NB4 (cell line): ENCODE data around the gene MAPK14.

Experiments
- POLR2A ChIP-seq: IDR thresholded peaks from 2 replicates; pipeline ENCODE4 v1.6.1; 2011; ENCODE audit warnings: mild to moderate bottlenecking; ENCODE audit not compliant: insufficient read length; ENCODE audit errors: extremely low read depth
- TF ChIP-seq, protein P1 (sequence below): IDR thresholded peaks from one replicate; pipeline ENCODE4 v1.5.1; 2012; ENCODE audit warnings: low read depth, low read length

DNA sequence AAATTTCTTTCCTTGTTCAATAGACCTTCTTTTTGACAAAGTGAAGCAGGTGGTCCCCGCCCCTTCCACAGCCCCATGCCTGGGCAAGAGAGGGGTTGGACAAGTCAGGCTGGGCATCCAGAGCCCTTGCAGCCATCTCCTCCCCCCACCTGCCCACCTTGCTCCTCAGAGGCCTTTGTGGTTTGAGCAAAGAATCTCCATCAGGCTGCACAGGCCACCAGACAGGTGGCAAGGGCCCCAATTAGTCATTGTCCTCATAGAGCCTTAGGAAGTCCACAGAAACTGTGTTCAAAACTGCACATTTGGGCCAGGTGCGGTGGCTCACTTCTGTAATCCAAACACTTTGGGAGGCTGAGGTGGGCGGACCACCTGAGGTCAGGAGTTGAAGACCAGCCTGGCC is 101.2 kb downstream of the MAPK14 start:
- TF ChIP-seq, protein P1, sequence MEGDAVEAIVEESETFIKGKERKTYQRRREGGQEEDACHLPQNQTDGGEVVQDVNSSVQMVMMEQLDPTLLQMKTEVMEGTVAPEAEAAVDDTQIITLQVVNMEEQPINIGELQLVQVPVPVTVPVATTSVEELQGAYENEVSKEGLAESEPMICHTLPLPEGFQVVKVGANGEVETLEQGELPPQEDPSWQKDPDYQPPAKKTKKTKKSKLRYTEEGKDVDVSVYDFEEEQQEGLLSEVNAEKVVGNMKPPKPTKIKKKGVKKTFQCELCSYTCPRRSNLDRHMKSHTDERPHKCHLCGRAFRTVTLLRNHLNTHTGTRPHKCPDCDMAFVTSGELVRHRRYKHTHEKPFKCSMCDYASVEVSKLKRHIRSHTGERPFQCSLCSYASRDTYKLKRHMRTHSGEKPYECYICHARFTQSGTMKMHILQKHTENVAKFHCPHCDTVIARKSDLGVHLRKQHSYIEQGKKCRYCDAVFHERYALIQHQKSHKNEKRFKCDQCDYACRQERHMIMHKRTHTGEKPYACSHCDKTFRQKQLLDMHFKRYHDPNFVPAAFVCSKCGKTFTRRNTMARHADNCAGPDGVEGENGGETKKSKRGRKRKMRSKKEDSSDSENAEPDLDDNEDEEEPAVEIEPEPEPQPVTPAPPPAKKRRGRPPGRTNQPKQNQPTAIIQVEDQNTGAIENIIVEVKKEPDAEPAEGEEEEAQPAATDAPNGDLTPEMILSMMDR, result no peak
- no peak for TF ChIP-seq POLR2A
